Measurements from ENCODE around the gene FAM131A. TPM values are rescaled to one million over a fixed set of nuclear protein-coding genes. Genes with fewer than 3 reads are reported as not detected.

FAM131A gene
- total and polyA plus RNA-seq, 5 donors, result 26.5 to 41.1 (median 34.3) TPM

- H3K4me3 ChIP-seq (ENCODE audit: low read length), result no peak overlapping the region
- H3K9me3 ChIP-seq (ENCODE audit: control insufficient read depth, low read length), result no peaks in the 10 kb centered on the region
- DNase-seq (no peak), ATAC-seq (no peak)
- no peaks in the 10 kb centered on the region for H3K27me3 ChIP-seq (ENCODE audit: control insufficient read depth, insufficient read depth)
- peaks cover 2% of the 10 kb centered on the region for H3K4me1 ChIP-seq (ENCODE audit: control insufficient read depth, insufficient read depth, low read length)
- intact Hi-C loops (cut with DNase I), result loop anchor here in 2 of 4 donors (10.0 kb wide), 2 partner anchors 136 to 166 kb away; no protein-coding TSS in a partner anchor
- peak overlapping the region; percentile 14 for H3K27ac ChIP-seq (ENCODE audit: low read length)
- WGBS, result 69% methylated on average over 10 of the region's 10 CpGs
Observed at GRCh38 chr3:184378651-184379357, 41.4 kb downstream of the FAM131A start.

GRCh38 chr3:184379358-184380184 lies 42.2 kb downstream of the FAM131A start, which contains the start of gene CHRD:
Gene CHRD, plus strand, starts transcription at chr3:184380054. Its CDS starts 265 bp downstream, at chr3:184380319.
- 11% methylated on average over 67 of the region's 71 CpGs for WGBS
- intact Hi-C loops (cut with DNase I), result loop anchor here in 3 of 4 donors (10.0 kb wide), 3 partner anchors 135 to 395 kb away; no protein-coding TSS in a partner anchor
- H3K27me3 ChIP-seq (ENCODE audit: control insufficient read depth, insufficient read depth), result no peaks in the 10 kb centered on the region
- peak; percentile 56 to 67 for ATAC-seq
- peak; percentile 59 to 86 (median 85) for DNase-seq
- H3K4me1 ChIP-seq (ENCODE audit: control insufficient read depth, insufficient read depth, low read length), result peaks cover 2% of the 10 kb centered on the region
- peak within 1 kb of the TSS; percentile 91 for H3K4me3 ChIP-seq (ENCODE audit: low read length)
- H3K9me3 ChIP-seq (ENCODE audit: control insufficient read depth, low read length), result no peaks in the 10 kb centered on the region
- peak within 1 kb of the TSS; percentile 14 for H3K27ac ChIP-seq (ENCODE audit: low read length)

- H3K27me3 ChIP-seq (ENCODE audit: control insufficient read depth, insufficient read depth), result no peaks in the 10 kb centered on the region
Observed at GRCh38 chr3:184380185-184380626, 42.8 kb downstream of the FAM131A start.

GRCh38 chr3:184380627-184381260 lies 43.3 kb downstream of the FAM131A start:
- Histone ChIP-seq H3K27me3 (ENCODE audit: control insufficient read depth, insufficient read depth) (no peaks in the 10 kb centered on the region), H3K27ac (ENCODE audit: low read length) (peak overlapping the region; percentile 3), H3K9me3 (ENCODE audit: control insufficient read depth, low read length) (no peaks in the 10 kb centered on the region), H3K4me1 (ENCODE audit: control insufficient read depth, insufficient read depth, low read length) (peaks cover 2% of the 10 kb centered on the region), H3K4me3 (ENCODE audit: low read length) (peak overlapping the region; percentile 91)
- ATAC-seq, result no peak
- intact Hi-C loops (cut with DNase I), result loop anchor here in 1 of 4 donors (10.0 kb wide), 1 partner anchor 394 kb away; no protein-coding TSS in a partner anchor
- DNase-seq, result no peak
- 3% methylated on average over 42 of the region's 42 CpGs for WGBS

More at GRCh38 chr3:184380185-184380626, 42.8 kb downstream of the FAM131A start:
- Histone ChIP-seq H3K9me3 (ENCODE audit: control insufficient read depth, low read length) (no peaks in the 10 kb centered on the region), H3K27ac (ENCODE audit: low read length) (peak overlapping the region; percentile 3), H3K4me1 (ENCODE audit: control insufficient read depth, insufficient read depth, low read length) (peaks cover 2% of the 10 kb centered on the region), H3K4me3 (ENCODE audit: low read length) (peak overlapping the region; percentile 91)
- intact Hi-C loops (cut with DNase I), result loop anchor here in 1 of 4 donors (10.0 kb wide), 1 partner anchor 395 kb away; no protein-coding TSS in a partner anchor
- DNase-seq (peak; percentile 77 to 91 (median 89)), ATAC-seq (peak; percentile 41 to 53)
- WGBS, result 1% methylated on average over 61 of the region's 62 CpGs

GRCh38 chr3:184381261-184382224 lies 44.1 kb downstream of the FAM131A start:
- intact Hi-C loops (cut with DNase I), result loop anchor here in 1 of 4 donors (10.0 kb wide), 1 partner anchor 393 kb away; no protein-coding TSS in a partner anchor
- ATAC-seq (peak; percentile 56 to 63), DNase-seq (peak; percentile 67 to 87 (median 84))
- H3K27ac ChIP-seq (ENCODE audit: low read length), result peak overlapping the region; percentile 7
- no peaks in the 10 kb centered on the region for H3K27me3 ChIP-seq (ENCODE audit: control insufficient read depth, insufficient read depth)
- WGBS, result 5% methylated on average over 55 of the region's 55 CpGs
- H3K4me1 ChIP-seq (ENCODE audit: control insufficient read depth, insufficient read depth, low read length), result peaks cover 2% of the 10 kb centered on the region
- peak overlapping the region; percentile 91 for H3K4me3 ChIP-seq (ENCODE audit: low read length)
- H3K9me3 ChIP-seq (ENCODE audit: control insufficient read depth, low read length), result no peaks in the 10 kb centered on the region

- Histone ChIP-seq H3K9me3 (ENCODE audit: control insufficient read depth, low read length) (no peaks in the 10 kb centered on the region), H3K27ac (ENCODE audit: low read length) (no peak overlapping the region), H3K27me3 (ENCODE audit: control insufficient read depth, insufficient read depth) (no peaks in the 10 kb centered on the region), H3K4me1 (ENCODE audit: control insufficient read depth, insufficient read depth, low read length) (peaks cover 2% of the 10 kb centered on the region), H3K4me3 (ENCODE audit: low read length) (no peak overlapping the region)
- intact Hi-C loops (cut with DNase I), result loop anchor here in 1 of 4 donors (10.0 kb wide), 1 partner anchor 392 kb away; no protein-coding TSS in a partner anchor
- DNase-seq (no peak), ATAC-seq (no peak)
- WGBS, result 92% methylated on average over 16 of the region's 16 CpGs
Observed at GRCh38 chr3:184382326-184383032, 45.1 kb downstream of the FAM131A start.

- intact Hi-C loops (cut with DNase I), result loop anchor here in 1 of 4 donors (10.0 kb wide), 1 partner anchor 392 kb away; no protein-coding TSS in a partner anchor
- DNase-seq (no peak), ATAC-seq (no peak)
- H3K4me1 ChIP-seq (ENCODE audit: control insufficient read depth, insufficient read depth, low read length), result peaks cover 2% of the 10 kb centered on the region
- no peaks in the 10 kb centered on the region for H3K27me3 ChIP-seq (ENCODE audit: control insufficient read depth, insufficient read depth)
- no peaks in the 10 kb centered on the region for H3K9me3 ChIP-seq (ENCODE audit: control insufficient read depth, low read length)
- 91% methylated on average over 15 of the region's 15 CpGs for WGBS
- H3K4me3 ChIP-seq (ENCODE audit: low read length), result no peak overlapping the region
- no peak overlapping the region for H3K27ac ChIP-seq (ENCODE audit: low read length)
Observed at GRCh38 chr3:184383033-184383740, 45.8 kb downstream of the FAM131A start.

- Histone ChIP-seq H3K27me3 (ENCODE audit: control insufficient read depth, insufficient read depth) (no peaks in the 10 kb centered on the region), H3K4me1 (ENCODE audit: control insufficient read depth, insufficient read depth, low read length) (peaks cover 2% of the 10 kb centered on the region), H3K9me3 (ENCODE audit: control insufficient read depth, low read length) (no peaks in the 10 kb centered on the region), H3K27ac (ENCODE audit: low read length) (no peak overlapping the region), H3K4me3 (ENCODE audit: low read length) (no peak overlapping the region)
- intact Hi-C loops (cut with DNase I), result loop anchor here in 1 of 4 donors (10.0 kb wide), 1 partner anchor 390 kb away; no protein-coding TSS in a partner anchor
- WGBS, result 85% methylated on average over 9 of the region's 9 CpGs
- no peak for DNase-seq
- ATAC-seq, result no peak
Observed at GRCh38 chr3:184384342-184384741, 46.9 kb downstream of the FAM131A start.
